HEK293 (cell line): ENCODE results near the gene DLX2.
A peak's percentile ranks its signal among the peaks of the same experiment; 100 is the strongest.

Experiments
- CTCF ChIA-PET: fragments of 350-600 bp; formaldehyde crosslinking; extraction: SDS; loops from one replicate; lab custom pipeline; 2021; ENCODE audit warnings: antibody characterized with exemption; lab: Yijun Ruan, JAX
- POLR2A ChIA-PET: fragments of 300-600 bp; formaldehyde crosslinking; extraction: SDS; loops from one replicate; lab custom pipeline; 2020; ENCODE audit warnings: antibody characterized with exemption, inconsistent platforms; lab: Yijun Ruan, JAX
- H3K27ac ChIP-seq: fragments of 200-500 bp; sonication (Bioruptor generic); 2 replicates; pipeline ENCODE4 v1.5.1; 2014; ENCODE audit warnings: low read depth, low read length, control low read depth, inconsistent platforms; ENCODE audit errors: extremely low read depth
- H3K36me3 ChIP-seq, 2 experiments: fragments of 200-500 bp in 1 of 2; sonication (Bioruptor generic) in 1 of 2; 1 replicate in 1 of 2; 2 replicates in 1 of 2; pipeline ENCODE4 v1.5.1; 2014 to 2017; ENCODE audit warnings: inconsistent platforms in 2 of 2, low read length in 2 of 2; ENCODE audit not compliant: control insufficient read depth in 2 of 2, insufficient read depth in 1 of 2
- H3K4me1 ChIP-seq: fragments of 200-500 bp; sonication (Bioruptor generic); 2 replicates; pipeline ENCODE4 v1.5.1; 2014; ENCODE audit warnings: mild to moderate bottlenecking, low read length, inconsistent platforms; ENCODE audit not compliant: control insufficient read depth, insufficient read depth
- H3K4me3 ChIP-seq: 2 replicates; pipeline ENCODE4 v1.5.1; 2011; ENCODE audit warnings: low read depth, mild to moderate bottlenecking, control low read depth, low read length, moderate library complexity
- H3K9me3 ChIP-seq: fragments of 200-500 bp; sonication (Bioruptor generic); 2 replicates; pipeline ENCODE4 v1.5.1; 2014; ENCODE audit warnings: low read depth, low read length, inconsistent platforms; ENCODE audit not compliant: control insufficient read depth, insufficient read depth
- EGR2 ChIP-seq: fragments of 450-650 bp; formaldehyde crosslinking; IDR thresholded peaks from 2 replicates; pipeline ENCODE4 v1.5.1; 2016; ENCODE audit warnings: low read depth, missing biosample characterization, missing genetic modification characterization
- GFI1B ChIP-seq: fragments of 450-650 bp; formaldehyde crosslinking; IDR thresholded peaks from 2 replicates; pipeline ENCODE4 v1.5.1; 2016; ENCODE audit warnings: missing biosample characterization, missing genetic modification characterization
- IKZF3 ChIP-seq: fragments of 450-650 bp; IDR thresholded peaks from 2 replicates; pipeline ENCODE4 v1.5.0; 2018; ENCODE audit warnings: missing biosample characterization, mild to moderate bottlenecking, missing genetic modification characterization, moderate library complexity
- KLF1 ChIP-seq: fragments of 450-650 bp; formaldehyde crosslinking; IDR thresholded peaks from 2 replicates; pipeline ENCODE4 v1.5.1; 2016; ENCODE audit warnings: missing biosample characterization, missing genetic modification characterization
- KLF9 ChIP-seq: fragments of 450-650 bp; formaldehyde crosslinking; IDR thresholded peaks from 2 replicates; pipeline ENCODE4 v1.5.1; 2016; ENCODE audit warnings: missing biosample characterization, missing genetic modification characterization, low read depth
- MZF1 ChIP-seq: fragments of 450-650 bp; formaldehyde crosslinking; IDR thresholded peaks from 2 replicates; pipeline ENCODE4 v1.5.1; 2017; ENCODE audit warnings: missing biosample characterization, missing genetic modification characterization, borderline replicate concordance
- OVOL3 ChIP-seq: fragments of 450-650 bp; formaldehyde crosslinking; IDR thresholded peaks from 2 replicates; pipeline ENCODE4 v1.5.1; 2016; ENCODE audit warnings: missing biosample characterization, missing genetic modification characterization
- SCRT2 ChIP-seq: fragments of 450-650 bp; formaldehyde crosslinking; IDR thresholded peaks from 2 replicates; pipeline ENCODE4 v1.5.1; 2016; ENCODE audit warnings: missing biosample characterization, missing genetic modification characterization
- SP2 ChIP-seq: fragments of 450-650 bp; formaldehyde crosslinking; IDR thresholded peaks from 2 replicates; pipeline ENCODE4 v1.5.1; 2016; ENCODE audit warnings: missing biosample characterization, missing genetic modification characterization
- WT1 ChIP-seq: fragments of 450-650 bp; formaldehyde crosslinking; IDR thresholded peaks from 2 replicates; pipeline ENCODE4 v1.5.1; 2016; ENCODE audit warnings: missing biosample characterization, missing genetic modification characterization
- ZFP37 ChIP-seq: fragments of 450-650 bp; formaldehyde crosslinking; IDR thresholded peaks from 2 replicates; pipeline ENCODE4 v1.5.1; 2016; ENCODE audit warnings: missing biosample characterization, missing genetic modification characterization
- ZFP69B ChIP-seq: fragments of 450-650 bp; formaldehyde crosslinking; IDR thresholded peaks from 2 replicates; pipeline ENCODE4 v1.5.1; 2016; ENCODE audit warnings: missing biosample characterization, missing genetic modification characterization
- ZNF140 ChIP-seq: fragments of 450-650 bp; formaldehyde crosslinking; IDR thresholded peaks from 2 replicates; pipeline ENCODE4 v1.5.1; 2016; ENCODE audit warnings: missing biosample characterization, missing genetic modification characterization
- ZNF2 ChIP-seq: fragments of 450-650 bp; formaldehyde crosslinking; IDR thresholded peaks from 2 replicates; pipeline ENCODE4 v1.5.1; 2016; ENCODE audit warnings: missing biosample characterization, missing genetic modification characterization
- ZNF302 ChIP-seq: fragments of 450-650 bp; formaldehyde crosslinking; IDR thresholded peaks from 2 replicates; pipeline ENCODE4 v1.5.1; 2016; ENCODE audit warnings: missing biosample characterization, missing genetic modification characterization, low read depth
- ZNF335 ChIP-seq: fragments of 450-650 bp; formaldehyde crosslinking; conservative IDR thresholded peaks from 2 replicates; pipeline ENCODE4 v1.5.1; 2016; ENCODE audit warnings: missing biosample characterization, missing genetic modification characterization
- ZNF391 ChIP-seq: fragments of 450-650 bp; formaldehyde crosslinking; IDR thresholded peaks from 2 replicates; pipeline ENCODE4 v1.5.1; 2016; ENCODE audit warnings: low read depth, missing biosample characterization, missing genetic modification characterization, borderline replicate concordance
- ZNF501 ChIP-seq: fragments of 450-650 bp; formaldehyde crosslinking; IDR thresholded peaks from 2 replicates; pipeline ENCODE4 v1.5.1; 2016; ENCODE audit warnings: missing biosample characterization, missing genetic modification characterization
- ZNF561 ChIP-seq: fragments of 450-650 bp; IDR thresholded peaks from 2 replicates; pipeline ENCODE4 v1.5.1; 2018; ENCODE audit warnings: missing biosample characterization, missing genetic modification characterization, borderline replicate concordance
- ZNF600 ChIP-seq: fragments of 450-650 bp; formaldehyde crosslinking; IDR thresholded peaks from 2 replicates; pipeline ENCODE4 v1.5.1; 2016; ENCODE audit warnings: missing biosample characterization, missing genetic modification characterization
- ZXDB ChIP-seq: fragments of 450-650 bp; formaldehyde crosslinking; IDR thresholded peaks from 2 replicates; pipeline ENCODE4 v1.5.1; 2016; ENCODE audit warnings: missing biosample characterization, missing genetic modification characterization
- TF ChIP-seq, protein P1 (sequence below): fragments of 450-650 bp; formaldehyde crosslinking; conservative IDR thresholded peaks from 2 replicates; pipeline ENCODE4 v1.5.1; 2016; ENCODE audit warnings: low read depth, missing biosample characterization, missing genetic modification characterization
- TF ChIP-seq, protein P2 (sequence below): fragments of 450-650 bp; formaldehyde crosslinking; IDR thresholded peaks from 2 replicates; pipeline ENCODE4 v1.5.1; 2016; ENCODE audit warnings: missing biosample characterization, missing genetic modification characterization
- TF ChIP-seq, protein P3 (sequence below): fragments of 450-650 bp; formaldehyde crosslinking; IDR thresholded peaks from 2 replicates; pipeline ENCODE4 v1.5.1; 2016; ENCODE audit warnings: missing biosample characterization, missing genetic modification characterization

Gene DLX2

DNA sequence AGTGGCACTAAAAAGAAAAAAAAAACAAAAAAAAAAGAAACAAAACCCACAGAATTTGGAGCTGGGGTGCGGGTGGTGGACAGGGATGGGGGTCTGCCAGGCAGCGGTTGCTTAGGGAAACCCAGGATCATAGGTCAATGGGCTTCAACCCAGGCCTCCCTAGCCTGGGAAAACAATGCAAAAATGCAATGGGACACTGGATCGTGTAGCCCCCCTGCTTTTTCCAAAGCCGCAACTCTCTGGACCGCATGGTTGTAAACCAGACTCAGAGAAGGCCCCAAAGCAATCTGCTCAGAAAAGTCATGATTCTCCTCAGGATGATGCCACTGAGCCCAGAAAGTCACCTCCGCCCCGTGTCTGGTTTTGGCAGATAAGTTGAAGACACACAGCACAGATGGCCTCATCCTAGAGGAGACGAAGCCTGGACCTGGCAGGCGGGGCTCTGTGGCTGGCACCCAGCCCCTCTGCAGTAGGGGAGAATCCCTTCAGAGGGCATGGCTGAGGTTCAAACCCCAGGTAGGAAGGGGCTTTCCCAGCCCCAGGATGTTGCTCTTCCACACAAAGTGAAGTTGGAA lies 5.1 kb downstream of the DLX2 start:
- peaks cover 0 to 22% of the 10 kb centered on the region in 2 experiments; a peak in 1 of 3 replicates for H3K36me3 ChIP-seq
- H3K9me3 ChIP-seq: no peaks in the 10 kb centered on the region
- peak overlapping the region; percentile 99 for H3K27ac ChIP-seq
- ChIA-PET CTCF (interaction anchor here (0.9 to 1.0 kb wide), 2 partner anchors 16 to 286 kb away, joined by 3 read pairs; no protein-coding TSS in a partner anchor), POLR2A (interaction anchor here (1.7 to 8.7 kb wide), 7 partner anchors 13 to 204 kb away, joined by 6 to 147 read pairs (median 16); partner anchors contain the start of genes DLX1, HAT1 and SLC25A12)
- H3K4me1 ChIP-seq: peaks cover 12% of the 10 kb centered on the region
- 0 out of 2 replicates have a peak, but pooled peaks have one; percentile 3 for TF ChIP-seq WT1 (tag by site-specific recombination)
- TF ChIP-seq ZNF302: no peak
- peak; percentile 19; the same call in 1 of the 2 replicates for TF ChIP-seq ZNF391 (tag by site-specific recombination)
- peak; percentile 19; the same call in 1 of the 2 replicates for TF ChIP-seq SP2 (tag by site-specific recombination)
- TF ChIP-seq IKZF3 (tag by site-specific recombination): 0 out of 2 replicates have a peak, but pooled peaks have one; percentile 12
- TF ChIP-seq ZNF335 (tag by site-specific recombination): 0 out of 2 replicates have a peak, but pooled peaks have one; percentile 1
- peak overlapping the region; percentile 83 for H3K4me3 ChIP-seq

DNA sequence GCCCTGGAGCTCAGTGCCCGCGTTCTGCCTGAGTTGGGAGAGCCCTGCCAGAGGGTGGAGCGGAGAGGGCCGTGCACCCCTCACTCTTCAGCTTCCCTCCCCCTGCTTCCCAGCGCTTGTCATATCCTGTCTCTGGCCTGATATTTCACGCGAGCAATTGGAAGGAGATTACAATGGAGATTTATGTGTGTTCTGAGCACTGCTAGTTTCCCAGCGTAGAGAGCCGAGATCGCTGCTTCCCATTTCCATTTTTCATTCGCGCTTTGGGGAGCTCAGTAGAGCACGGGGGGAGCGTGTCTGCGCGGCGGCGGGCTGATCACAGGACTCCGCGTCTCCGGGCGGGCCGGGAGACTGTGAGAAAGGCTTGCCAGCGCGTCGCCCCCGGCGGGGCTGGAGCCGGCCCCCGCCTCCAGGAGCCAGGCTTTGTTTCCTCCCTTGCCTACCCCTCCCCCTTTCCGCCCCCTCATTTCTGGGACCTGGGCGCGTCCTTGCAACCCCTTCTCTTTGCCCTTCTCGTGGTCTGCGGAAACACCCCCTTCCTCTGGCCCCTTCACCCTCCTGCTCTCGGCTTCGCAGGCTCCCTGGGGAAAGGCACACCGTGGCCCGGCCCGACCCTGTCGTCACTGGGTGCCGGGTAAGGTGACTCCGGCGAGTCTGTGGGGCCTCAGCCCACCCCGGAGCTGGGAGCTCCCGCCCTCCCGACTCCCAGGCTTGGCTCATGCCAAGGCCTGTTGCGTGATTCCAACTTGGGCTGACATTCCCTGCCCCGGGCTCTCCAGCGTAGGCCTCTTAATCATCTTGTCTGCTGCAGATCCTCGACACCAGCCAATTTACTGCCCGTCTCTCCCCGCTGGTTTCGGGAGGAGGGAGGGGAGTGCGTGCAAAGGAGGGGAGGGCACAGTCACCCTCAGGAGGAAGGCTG lies 5.8 kb downstream of the DLX2 start:
- H3K27ac ChIP-seq: peak overlapping the region; percentile 99
- peaks cover 12% of the 10 kb centered on the region for H3K4me1 ChIP-seq
- ChIA-PET POLR2A (interaction anchor here (0.6 to 8.7 kb wide), 11 partner anchors 13 to 204 kb away, joined by 3 to 147 read pairs (median 6); partner anchors contain the start of genes DLX1, HAT1 and SLC25A12), CTCF (interaction anchor here (0.5 to 2.3 kb wide), 6 partner anchors 8 to 285 kb away, joined by 3 to 9 read pairs (median 3); partner anchors contain the start of gene DLX1)
- peak overlapping the region; percentile 83 for H3K4me3 ChIP-seq
- H3K36me3 ChIP-seq: peaks cover 0 to 22% of the 10 kb centered on the region in 2 experiments; a peak in 1 of 3 replicates
- H3K9me3 ChIP-seq: no peaks in the 10 kb centered on the region
- TF ChIP-seq, protein P1, sequence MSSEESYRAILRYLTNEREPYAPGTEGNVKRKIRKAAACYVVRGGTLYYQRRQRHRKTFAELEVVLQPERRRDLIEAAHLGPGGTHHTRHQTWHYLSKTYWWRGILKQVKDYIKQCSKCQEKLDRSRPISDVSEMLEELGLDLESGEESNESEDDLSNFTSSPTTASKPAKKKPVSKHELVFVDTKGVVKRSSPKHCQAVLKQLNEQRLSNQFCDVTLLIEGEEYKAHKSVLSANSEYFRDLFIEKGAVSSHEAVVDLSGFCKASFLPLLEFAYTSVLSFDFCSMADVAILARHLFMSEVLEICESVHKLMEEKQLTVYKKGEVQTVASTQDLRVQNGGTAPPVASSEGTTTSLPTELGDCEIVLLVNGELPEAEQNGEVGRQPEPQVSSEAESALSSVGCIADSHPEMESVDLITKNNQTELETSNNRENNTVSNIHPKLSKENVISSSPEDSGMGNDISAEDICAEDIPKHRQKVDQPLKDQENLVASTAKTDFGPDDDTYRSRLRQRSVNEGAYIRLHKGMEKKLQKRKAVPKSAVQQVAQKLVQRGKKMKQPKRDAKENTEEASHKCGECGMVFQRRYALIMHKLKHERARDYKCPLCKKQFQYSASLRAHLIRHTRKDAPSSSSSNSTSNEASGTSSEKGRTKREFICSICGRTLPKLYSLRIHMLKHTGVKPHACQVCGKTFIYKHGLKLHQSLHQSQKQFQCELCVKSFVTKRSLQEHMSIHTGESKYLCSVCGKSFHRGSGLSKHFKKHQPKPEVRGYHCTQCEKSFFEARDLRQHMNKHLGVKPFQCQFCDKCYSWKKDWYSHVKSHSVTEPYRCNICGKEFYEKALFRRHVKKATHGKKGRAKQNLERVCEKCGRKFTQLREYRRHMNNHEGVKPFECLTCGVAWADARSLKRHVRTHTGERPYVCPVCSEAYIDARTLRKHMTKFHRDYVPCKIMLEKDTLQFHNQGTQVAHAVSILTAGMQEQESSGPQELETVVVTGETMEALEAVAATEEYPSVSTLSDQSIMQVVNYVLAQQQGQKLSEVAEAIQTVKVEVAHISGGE (tag by site-specific recombination): peak; percentile 28; the same call in 1 of the 2 replicates
- TF ChIP-seq ZFP69B (tag by site-specific recombination): peak; percentile 75
- peak; percentile 37; the same call in 1 of the 2 replicates for TF ChIP-seq MZF1 (tag by site-specific recombination)
- TF ChIP-seq ZNF600 (tag by site-specific recombination): peak; percentile 83
- peak; percentile 85 for TF ChIP-seq ZNF501 (tag by site-specific recombination)
- TF ChIP-seq ZNF2: peak; percentile 28; the same call in 1 of the 2 replicates
- peak; percentile 81 for TF ChIP-seq SP2 (tag by site-specific recombination)
- peak; percentile 95 for TF ChIP-seq SCRT2 (tag by site-specific recombination)
- TF ChIP-seq GFI1B (tag by site-specific recombination): no peak
- peak; percentile 73; the same call in 1 of the 2 replicates for TF ChIP-seq ZFP37 (tag by site-specific recombination)
- TF ChIP-seq, protein P2, sequence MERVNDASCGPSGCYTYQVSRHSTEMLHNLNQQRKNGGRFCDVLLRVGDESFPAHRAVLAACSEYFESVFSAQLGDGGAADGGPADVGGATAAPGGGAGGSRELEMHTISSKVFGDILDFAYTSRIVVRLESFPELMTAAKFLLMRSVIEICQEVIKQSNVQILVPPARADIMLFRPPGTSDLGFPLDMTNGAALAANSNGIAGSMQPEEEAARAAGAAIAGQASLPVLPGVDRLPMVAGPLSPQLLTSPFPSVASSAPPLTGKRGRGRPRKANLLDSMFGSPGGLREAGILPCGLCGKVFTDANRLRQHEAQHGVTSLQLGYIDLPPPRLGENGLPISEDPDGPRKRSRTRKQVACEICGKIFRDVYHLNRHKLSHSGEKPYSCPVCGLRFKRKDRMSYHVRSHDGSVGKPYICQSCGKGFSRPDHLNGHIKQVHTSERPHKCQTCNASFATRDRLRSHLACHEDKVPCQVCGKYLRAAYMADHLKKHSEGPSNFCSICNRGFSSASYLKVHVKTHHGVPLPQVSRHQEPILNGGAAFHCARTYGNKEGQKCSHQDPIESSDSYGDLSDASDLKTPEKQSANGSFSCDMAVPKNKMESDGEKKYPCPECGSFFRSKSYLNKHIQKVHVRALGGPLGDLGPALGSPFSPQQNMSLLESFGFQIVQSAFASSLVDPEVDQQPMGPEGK (tag by site-specific recombination): peak; percentile 97
- TF ChIP-seq, protein P3, sequence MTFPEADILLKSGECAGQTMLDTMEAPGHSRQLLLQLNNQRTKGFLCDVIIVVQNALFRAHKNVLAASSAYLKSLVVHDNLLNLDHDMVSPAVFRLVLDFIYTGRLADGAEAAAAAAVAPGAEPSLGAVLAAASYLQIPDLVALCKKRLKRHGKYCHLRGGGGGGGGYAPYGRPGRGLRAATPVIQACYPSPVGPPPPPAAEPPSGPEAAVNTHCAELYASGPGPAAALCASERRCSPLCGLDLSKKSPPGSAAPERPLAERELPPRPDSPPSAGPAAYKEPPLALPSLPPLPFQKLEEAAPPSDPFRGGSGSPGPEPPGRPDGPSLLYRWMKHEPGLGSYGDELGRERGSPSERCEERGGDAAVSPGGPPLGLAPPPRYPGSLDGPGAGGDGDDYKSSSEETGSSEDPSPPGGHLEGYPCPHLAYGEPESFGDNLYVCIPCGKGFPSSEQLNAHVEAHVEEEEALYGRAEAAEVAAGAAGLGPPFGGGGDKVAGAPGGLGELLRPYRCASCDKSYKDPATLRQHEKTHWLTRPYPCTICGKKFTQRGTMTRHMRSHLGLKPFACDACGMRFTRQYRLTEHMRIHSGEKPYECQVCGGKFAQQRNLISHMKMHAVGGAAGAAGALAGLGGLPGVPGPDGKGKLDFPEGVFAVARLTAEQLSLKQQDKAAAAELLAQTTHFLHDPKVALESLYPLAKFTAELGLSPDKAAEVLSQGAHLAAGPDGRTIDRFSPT (tag by site-specific recombination): peak; percentile 74; the same call in 1 of the 2 replicates
- no peak for TF ChIP-seq ZNF140 (tag by site-specific recombination)
- peak; percentile 87 for TF ChIP-seq ZXDB (tag by site-specific recombination)
- TF ChIP-seq EGR2 (tag by site-specific recombination): peak; percentile 89
- TF ChIP-seq KLF9: peak; percentile 91
- TF ChIP-seq OVOL3: no peak
- TF ChIP-seq KLF1 (tag by site-specific recombination): peak; percentile 54
- TF ChIP-seq ZNF561 (tag by site-specific recombination): 0 out of 2 replicates have a peak, but pooled peaks have one; percentile 18
